Nephron progenitor cell (in vitro differentiated cells): ENCODE data around the gene CPSF3.

Source experiments
- DNase-seq: peaks from one replicate; pipeline ENCODE4 v3.0.0; 2021
- H3K27ac Mint-ChIP-seq: 2 replicates; pipeline ENCODE4 v1.8.0; 2021; ENCODE audit warnings: mild to moderate bottlenecking, moderate library complexity, mixed read lengths
- H3K27me3 Mint-ChIP-seq: 2 replicates; pipeline ENCODE4 v1.8.0; 2021; ENCODE audit warnings: mild to moderate bottlenecking, low read depth, mixed read lengths; ENCODE audit not compliant: poor library complexity
- H3K36me3 Mint-ChIP-seq: 2 replicates; pipeline ENCODE4 v1.8.0; 2021; ENCODE audit warnings: low read depth, mixed read lengths
- H3K4me1 Mint-ChIP-seq: 2 replicates; pipeline ENCODE4 v1.8.0; 2021; ENCODE audit warnings: mixed read lengths
- H3K4me3 Mint-ChIP-seq: 2 replicates; pipeline ENCODE4 v1.8.0; 2021; ENCODE audit warnings: mild to moderate bottlenecking, moderate library complexity, mixed read lengths
- H3K9me3 Mint-ChIP-seq: 2 replicates; pipeline ENCODE4 v1.8.0; 2021; ENCODE audit warnings: mild to moderate bottlenecking, moderate library complexity, mixed read lengths
- TF ChIP-seq, protein P1 (sequence below): fragments of 200-600 bp; sonication (generic); IDR thresholded peaks from 2 replicates; pipeline ENCODE4 v1.5.0; 2021; ENCODE audit warnings: antibody characterized with exemption

CPSF3 gene

DNA sequence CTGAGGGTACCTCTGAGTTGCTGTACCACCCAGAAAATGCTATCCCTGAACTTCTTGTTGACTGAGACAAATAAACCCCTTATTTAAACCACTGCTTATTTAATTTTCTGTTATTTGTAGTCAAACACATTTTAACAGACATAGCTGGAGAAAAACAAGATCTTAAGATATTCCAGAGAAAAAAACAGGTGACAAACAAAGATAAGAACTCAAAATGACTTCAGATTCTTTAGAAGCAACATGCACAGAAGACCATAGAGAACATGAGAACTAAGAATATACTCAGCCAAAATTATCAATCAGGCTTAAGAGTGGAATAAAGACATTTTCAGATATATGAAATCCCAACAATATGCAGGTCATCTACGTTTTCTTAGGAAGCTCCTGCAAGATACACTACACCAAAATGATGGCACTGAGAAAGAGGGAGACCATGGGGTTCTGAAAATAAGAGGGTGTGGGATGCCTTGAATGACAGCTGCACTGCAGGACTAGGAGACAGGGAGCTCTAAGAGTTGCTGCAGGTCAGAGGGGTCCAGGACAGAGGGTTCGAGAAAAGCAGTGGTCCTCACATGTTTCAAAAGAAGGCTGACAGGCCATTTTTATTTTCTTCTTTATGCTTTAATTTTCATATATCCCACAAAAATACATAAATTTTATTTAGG is 93.8 kb downstream of the CPSF3 start:
- Mint-ChIP-seq H3K9me3 (no peaks in the 10 kb centered on the region), H3K27me3 (no peaks in the 10 kb centered on the region), H3K4me3 (no peak overlapping the region), H3K36me3 (peaks cover 76% of the 10 kb centered on the region), H3K27ac (no peak overlapping the region), H3K4me1 (no peaks in the 10 kb centered on the region)
- TF ChIP-seq, protein P1, sequence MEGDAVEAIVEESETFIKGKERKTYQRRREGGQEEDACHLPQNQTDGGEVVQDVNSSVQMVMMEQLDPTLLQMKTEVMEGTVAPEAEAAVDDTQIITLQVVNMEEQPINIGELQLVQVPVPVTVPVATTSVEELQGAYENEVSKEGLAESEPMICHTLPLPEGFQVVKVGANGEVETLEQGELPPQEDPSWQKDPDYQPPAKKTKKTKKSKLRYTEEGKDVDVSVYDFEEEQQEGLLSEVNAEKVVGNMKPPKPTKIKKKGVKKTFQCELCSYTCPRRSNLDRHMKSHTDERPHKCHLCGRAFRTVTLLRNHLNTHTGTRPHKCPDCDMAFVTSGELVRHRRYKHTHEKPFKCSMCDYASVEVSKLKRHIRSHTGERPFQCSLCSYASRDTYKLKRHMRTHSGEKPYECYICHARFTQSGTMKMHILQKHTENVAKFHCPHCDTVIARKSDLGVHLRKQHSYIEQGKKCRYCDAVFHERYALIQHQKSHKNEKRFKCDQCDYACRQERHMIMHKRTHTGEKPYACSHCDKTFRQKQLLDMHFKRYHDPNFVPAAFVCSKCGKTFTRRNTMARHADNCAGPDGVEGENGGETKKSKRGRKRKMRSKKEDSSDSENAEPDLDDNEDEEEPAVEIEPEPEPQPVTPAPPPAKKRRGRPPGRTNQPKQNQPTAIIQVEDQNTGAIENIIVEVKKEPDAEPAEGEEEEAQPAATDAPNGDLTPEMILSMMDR, result no peak
- no peak for DNase-seq

DNA sequence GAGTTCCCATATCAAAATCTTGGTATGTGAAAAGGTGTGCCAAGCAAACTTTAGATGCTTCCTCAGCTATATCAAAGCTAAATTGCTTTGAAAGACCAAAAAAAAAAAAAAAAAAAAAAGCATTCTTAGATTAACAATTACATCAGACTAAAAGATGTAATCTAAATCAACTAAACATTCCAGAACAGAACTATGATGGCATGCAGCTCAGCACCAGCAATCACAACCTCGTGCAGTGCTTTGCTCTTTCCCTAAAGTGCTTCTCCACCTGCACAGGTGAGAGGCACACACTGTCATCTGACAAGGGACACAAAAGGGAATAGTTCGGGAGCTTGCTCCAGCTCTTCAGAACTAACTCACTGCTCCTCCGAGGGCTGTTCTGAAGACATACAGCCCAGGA is 94.7 kb downstream of the CPSF3 start:
- Mint-ChIP-seq H3K4me1 (no peaks in the 10 kb centered on the region), H3K36me3 (peaks cover 72% of the 10 kb centered on the region), H3K9me3 (no peaks in the 10 kb centered on the region), H3K27ac (no peak overlapping the region), H3K27me3 (no peaks in the 10 kb centered on the region), H3K4me3 (no peak overlapping the region)
- TF ChIP-seq, protein P1, result no peak
- DNase-seq, result no peak

DNA sequence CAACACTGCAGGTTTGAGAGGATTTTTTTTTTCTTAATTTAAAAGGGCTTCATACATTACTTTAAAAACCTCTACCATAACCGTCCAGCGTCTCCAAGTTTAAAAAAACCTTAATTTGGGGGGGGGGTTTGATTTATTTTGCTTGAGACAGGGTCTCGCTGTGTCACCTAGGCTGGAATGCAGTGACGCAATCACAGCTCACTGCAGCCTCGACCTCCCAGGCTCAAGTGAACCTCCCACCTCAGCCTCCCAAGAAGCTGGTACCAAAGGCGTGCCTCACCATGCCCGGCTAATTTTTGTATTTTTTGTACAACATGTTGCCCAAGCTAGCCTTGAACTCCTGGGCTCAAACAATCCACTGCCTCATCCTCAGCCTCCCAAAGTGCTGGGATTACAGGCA is 95.3 kb downstream of the CPSF3 start:
- TF ChIP-seq, protein P1, result no peak
- Mint-ChIP-seq H3K36me3 (peaks cover 72% of the 10 kb centered on the region), H3K4me1 (no peaks in the 10 kb centered on the region), H3K4me3 (no peak overlapping the region), H3K27me3 (no peaks in the 10 kb centered on the region), H3K27ac (no peak overlapping the region), H3K9me3 (no peaks in the 10 kb centered on the region)
- no peak for DNase-seq

DNA sequence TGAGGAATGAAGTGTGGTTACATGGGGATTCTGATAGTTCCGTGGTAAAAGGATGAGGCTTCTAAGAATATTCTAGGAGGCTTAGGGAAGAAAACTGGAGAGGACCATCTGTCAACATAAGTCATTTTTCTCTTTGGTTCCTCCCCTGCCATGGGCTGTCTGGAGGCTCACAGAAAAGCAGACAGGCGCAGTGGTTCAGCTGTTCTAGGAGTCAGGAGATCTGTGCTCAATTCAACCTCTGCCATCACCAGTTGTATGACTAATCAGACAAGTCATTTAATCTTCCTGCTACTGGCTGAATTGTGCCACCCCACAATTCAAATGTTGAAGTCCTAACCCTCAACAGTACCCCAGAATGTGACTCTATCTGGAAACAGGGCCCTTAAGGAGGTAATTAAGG is 95.8 kb downstream of the CPSF3 start:
- H3K4me1 Mint-ChIP-seq, result no peaks in the 10 kb centered on the region
- H3K9me3 Mint-ChIP-seq, result no peaks in the 10 kb centered on the region
- TF ChIP-seq, protein P1, result no peak
- H3K4me3 Mint-ChIP-seq, result no peak overlapping the region
- H3K36me3 Mint-ChIP-seq, result peaks cover 73% of the 10 kb centered on the region
- no peak overlapping the region for H3K27ac Mint-ChIP-seq
- DNase-seq, result no peak
- H3K27me3 Mint-ChIP-seq, result no peaks in the 10 kb centered on the region
